Esophagus squamous epithelium (tissue), 5 donors: Measurements from ENCODE around the gene IL18R1. TPM values are rescaled to one million over a fixed set of nuclear protein-coding genes. Genes with fewer than 3 reads are reported as not detected.

Experiments
- DNase-seq: peaks from one replicate; lab custom pipeline; 2025; lab: John Stamatoyannopoulos, UW
- H3K27ac ChIP-seq, 4 donors: fragments of 200-600 bp; sonication (generic); one replicate each; pipeline ENCODE4 v1.5.1; 2016 to 2019; ENCODE audit warnings: mild to moderate bottlenecking in 1 of 4
- H3K27me3 ChIP-seq, 4 donors: fragments of 200-600 bp; sonication (generic); 1 replicate in 3 of 4; 2 replicates in 1 of 4; pipeline versions ENCODE4 v1.5.1 to v1.6.0; 2017 to 2021; ENCODE audit warnings: antibody characterized with exemption in 1 of 4
- H3K36me3 ChIP-seq, 3 donors: fragments of 200-600 bp; sonication (generic); one replicate each; pipeline ENCODE4 v1.5.1; 2016 to 2019
- H3K4me1 ChIP-seq, 3 donors: fragments of 200-600 bp; sonication (generic); one replicate each; pipeline ENCODE4 v1.5.1; 2017 to 2019
- H3K4me3 ChIP-seq, 4 donors: fragments of 200-600 bp; sonication (generic); 1 replicate in 3 of 4; 2 replicates in 1 of 4; pipeline ENCODE4 v1.5.1; 2016 to 2019; ENCODE audit warnings: mild to moderate bottlenecking in 2 of 4, moderate library complexity in 1 of 4
- H3K9me3 ChIP-seq, 3 donors: fragments of 200-600 bp; sonication (generic); one replicate each; pipeline ENCODE4 v1.5.1; 2016 to 2019
- CTCF ChIP-seq, 6 experiments: fragments of 450-650 bp in 4 of 6; fragments of 200-600 bp in 2 of 6; sonication (generic) in 2 of 6; IDR thresholded peaks; one replicate each; pipeline ENCODE4 v1.5.1; 2016 to 2019; ENCODE audit warnings: antibody characterized with exemption in 6 of 6, mild to moderate bottlenecking in 4 of 6, moderate library complexity in 4 of 6
- POLR2A ChIP-seq, 4 donors: fragments of 450-650 bp; IDR thresholded peaks; one replicate each; pipeline ENCODE4 v1.6.1; 2017; ENCODE audit warnings: antibody characterized with exemption in 4 of 4, mild to moderate bottlenecking in 4 of 4, moderate library complexity in 3 of 4
- WGBS, 2 donors: methylation state at CpG; one replicate each; pipeline ENCODE4 v1.1.5; 2018; 5-methylcytosine and 5-hydroxymethylcytosine counted together
- intact Hi-C: fragments of 100-400 bp; cut with DNase I; formaldehyde crosslinking; loops from one replicate; pipeline ENCODE4 v1.15.0; 2022
- total RNA-seq, 4 donors: library from RNA; depleted of rRNA; stranded (reverse); fragments of >200 nt; gene quantifications; one replicate each; pipeline ENCODE4 v1.1.0, GENCODE V29; 2016
- donor health status: DM: yes; HTN: yes; CAD: no.

Gene IL18R1
- total RNA-seq, 4 donors from 2014 or later, result 0.45 to 5.5 (median 1.8) TPM

DNA sequence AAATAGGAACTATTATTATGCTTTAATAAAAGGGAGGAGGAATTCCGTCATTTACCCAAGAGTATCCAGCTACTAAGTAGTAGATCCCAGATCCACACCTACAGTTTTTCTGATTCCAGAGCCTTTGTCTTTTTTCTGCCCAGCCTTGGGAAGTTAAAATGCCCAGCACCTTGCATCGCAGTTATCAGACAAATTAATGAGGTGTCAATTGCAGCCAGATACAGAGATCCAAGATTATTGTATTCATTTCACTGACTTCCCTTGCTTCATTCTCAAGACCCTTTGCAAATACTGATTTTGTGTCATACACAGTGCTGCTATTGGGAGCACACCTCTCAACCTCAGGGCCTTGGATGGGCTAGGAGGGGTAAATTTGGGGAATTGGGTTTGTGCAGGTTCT is 1.1 kb downstream of the IL18R1 start:
- TF ChIP-seq CTCF (IDR thresholded peaks at IDR 0.05) (no peak), POLR2A (IDR thresholded peaks at IDR 0.05) (no peak)
- WGBS, 2 donors, result 70 to 77% methylated on average over 2 of the region's 2 CpGs
- intact Hi-C loops, result no loop called here

DNA sequence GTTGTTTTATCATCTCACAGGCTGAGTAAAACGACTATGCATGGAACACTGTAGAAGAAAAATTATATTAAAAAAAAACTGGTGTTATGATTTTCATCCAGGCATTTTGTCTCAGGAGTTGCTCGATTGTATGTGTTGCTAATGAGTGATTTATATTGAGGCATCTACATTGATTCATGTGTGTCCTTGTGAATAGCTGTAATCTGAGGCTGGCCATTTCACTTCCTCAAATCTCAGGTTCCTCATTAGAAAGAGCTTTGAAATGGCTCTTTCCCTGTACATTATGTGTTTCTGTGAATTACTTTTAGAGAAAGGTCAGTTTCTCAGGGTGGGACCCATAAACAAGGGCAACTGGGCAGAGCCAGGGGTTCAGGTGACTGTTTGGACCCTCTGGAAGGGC is 2.3 kb downstream of the IL18R1 start:
- DNase-seq, result no peak
- peak overlapping the region in 2 of 4 donors; percentile 69 to 74 for H3K4me3 ChIP-seq
- H3K27me3 ChIP-seq, result no peaks in the 10 kb centered on the region
- peaks cover 0 to under 1% (median 0%) of the 10 kb centered on the region in 3 donors for H3K36me3 ChIP-seq
- no peak overlapping the region for H3K27ac ChIP-seq
- intact Hi-C loops, result no loop called here
- TF ChIP-seq CTCF (IDR thresholded peaks at IDR 0.05) (no peak), POLR2A (IDR thresholded peaks at IDR 0.05) (no peak)
- 58 to 68% methylated on average over 2 of the region's 2 CpGs for WGBS, 2 donors
- peaks cover 0 to 33% (median 0%) of the 10 kb centered on the region in 3 donors for H3K4me1 ChIP-seq
- H3K9me3 ChIP-seq, result no peaks in the 10 kb centered on the region

More for the DNA sequence above, 1.1 kb downstream of the IL18R1 start:
- Histone ChIP-seq H3K27me3 (no peaks in the 10 kb centered on the region), H3K9me3 (no peaks in the 10 kb centered on the region), H3K4me1 (peaks cover 0 to 33% (median 0%) of the 10 kb centered on the region in 3 donors), H3K27ac (peak overlapping the region in 2 of 4 donors; percentile 37 to 81), H3K4me3 (peak overlapping the region in 2 of 4 donors; percentile 69 to 74), H3K36me3 (no peaks in the 10 kb centered on the region)
- DNase-seq, result no peak

- Histone ChIP-seq H3K27ac (no peak overlapping the region), H3K4me1 (peaks cover 0 to 33% (median 0%) of the 10 kb centered on the region in 3 donors), H3K36me3 (peaks cover 0 to 6% (median 0%) of the 10 kb centered on the region in 3 donors), H3K9me3 (no peaks in the 10 kb centered on the region), H3K4me3 (peak overlapping the region in 1 of 4 donors; percentile 74), H3K27me3 (no peaks in the 10 kb centered on the region)
- intact Hi-C loops, result no loop called here
- TF ChIP-seq CTCF (IDR thresholded peaks at IDR 0.05), result no peak
- TF ChIP-seq POLR2A (IDR thresholded peaks at IDR 0.05), result no peak
- no peak for DNase-seq
- 89 to 91% methylated on average over 8 of the region's 8 CpGs for WGBS, 2 donors
These were observed 2.9 kb downstream of the IL18R1 start for GRCh38 chr2:102358496-102358895.

DNA sequence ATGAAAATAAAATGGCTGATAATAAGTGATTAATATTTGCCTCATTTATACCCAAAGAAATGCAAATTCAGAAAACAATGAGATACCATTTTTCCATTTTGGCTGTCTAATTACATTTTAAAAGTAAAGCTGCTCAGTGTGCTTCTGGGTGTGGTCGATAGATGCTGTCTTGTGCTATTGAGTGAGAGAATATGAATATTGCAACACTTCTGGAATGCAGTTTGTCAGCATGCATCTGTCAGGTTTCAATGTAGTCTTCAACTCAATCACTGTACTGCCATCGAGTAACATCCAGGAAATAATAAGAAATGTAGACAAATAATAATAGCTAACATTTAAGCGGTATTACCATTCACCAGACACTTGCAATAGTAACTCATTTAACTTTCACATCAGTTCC is 3.9 kb downstream of the IL18R1 start:
- WGBS, 2 donors, result 45 to 51% methylated on average over 3 of the region's 3 CpGs
- Histone ChIP-seq H3K4me3 (no peak overlapping the region), H3K9me3 (no peaks in the 10 kb centered on the region), H3K27me3 (no peaks in the 10 kb centered on the region), H3K36me3 (peaks cover 0 to 11% (median 0%) of the 10 kb centered on the region in 3 donors), H3K4me1 (peaks cover 0 to 33% (median 0%) of the 10 kb centered on the region in 3 donors), H3K27ac (no peak overlapping the region)
- TF ChIP-seq CTCF (IDR thresholded peaks at IDR 0.05), result no peak
- no peak for TF ChIP-seq POLR2A (IDR thresholded peaks at IDR 0.05)
- no peak for DNase-seq
- intact Hi-C loops, result no loop called here

DNA sequence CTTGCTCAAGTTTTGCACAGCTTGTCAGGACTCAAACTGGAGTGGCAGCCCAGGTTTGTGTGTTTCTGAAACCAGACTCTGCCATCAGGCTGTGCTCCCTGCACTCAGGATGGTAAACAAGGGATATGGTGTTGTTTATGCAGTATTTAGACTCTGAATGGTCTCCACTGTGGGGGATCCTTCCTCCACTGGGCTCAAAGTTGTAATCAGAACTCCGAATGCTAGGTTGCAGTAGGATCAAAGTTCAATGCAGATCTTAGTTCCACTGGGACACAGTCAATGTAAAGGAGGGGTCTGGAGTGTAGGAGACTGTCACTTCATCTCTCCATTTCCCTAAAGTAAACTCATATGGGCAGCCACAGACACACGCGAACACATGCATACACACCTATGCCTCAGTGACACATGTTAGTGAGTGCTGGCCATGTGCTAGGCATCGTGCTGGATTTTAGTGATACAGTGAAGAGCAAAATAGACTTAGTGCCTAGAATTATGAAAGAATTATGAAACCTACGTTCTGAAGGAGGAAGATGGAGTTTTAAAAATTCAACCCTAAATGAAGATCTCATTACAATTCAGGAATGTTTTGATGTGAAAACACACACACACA is 6.1 kb downstream of the IL18R1 start:
- intact Hi-C loops, result no loop called here
- no peak for TF ChIP-seq CTCF (IDR thresholded peaks at IDR 0.05)
- no peak for TF ChIP-seq POLR2A (IDR thresholded peaks at IDR 0.05)
- H3K4me3 ChIP-seq, result no peak overlapping the region
- DNase-seq, result no peak
- peaks cover 0 to 14% (median 0%) of the 10 kb centered on the region in 3 donors for H3K4me1 ChIP-seq
- peaks cover 0 to 17% (median 7%) of the 10 kb centered on the region in 3 donors for H3K9me3 ChIP-seq
- H3K27me3 ChIP-seq, result no peaks in the 10 kb centered on the region
- H3K36me3 ChIP-seq, result peaks cover 0 to 22% (median 0%) of the 10 kb centered on the region in 3 donors
- 85 to 86% methylated on average over 5 of the region's 5 CpGs for WGBS, 2 donors
- no peak overlapping the region for H3K27ac ChIP-seq
